GM23248 (cell line): ENCODE measurements around the gene EIF4G3. TPM values are rescaled to one million over a fixed set of nuclear protein-coding genes. Genes with fewer than 3 reads are reported as not detected.

Experiments used
- DNase-seq: peaks from one replicate; pipeline ENCODE4 v3.0.0-alpha.2; 2015
- H2AFZ ChIP-seq: fragments of 200-600 bp; sonication (generic); 2 replicates; pipeline ENCODE4 v1.6.1; 2016; ENCODE audit warnings: antibody characterized with exemption
- H3F3A ChIP-seq: fragments of 200-600 bp; sonication (generic); 2 replicates; pipeline ENCODE4 v1.6.1; 2016; ENCODE audit warnings: mild to moderate bottlenecking, antibody characterized with exemption, mixed run types; ENCODE audit not compliant: insufficient read depth
- H3K27ac ChIP-seq: fragments of 200-600 bp; sonication (generic); 2 replicates; pipeline ENCODE4 v1.5.1; 2016; ENCODE audit warnings: mild to moderate bottlenecking
- H3K27me3 ChIP-seq: fragments of 200-600 bp; sonication (generic); replicated peaks from 2 replicates; pipeline ENCODE4 v1.6.1; 2016; ENCODE audit warnings: mild to moderate bottlenecking; ENCODE audit not compliant: insufficient read depth
- H3K36me3 ChIP-seq: fragments of 200-600 bp; sonication (generic); 2 replicates; pipeline ENCODE4 v1.6.1; 2016; ENCODE audit warnings: low read depth, mild to moderate bottlenecking
- H3K4me1 ChIP-seq: fragments of 200-600 bp; sonication (generic); 2 replicates; pipeline ENCODE4 v1.6.1; 2016; ENCODE audit warnings: mild to moderate bottlenecking; ENCODE audit not compliant: insufficient read depth
- H3K4me2 ChIP-seq: fragments of 200-600 bp; sonication (generic); one replicate; pipeline ENCODE4 v1.6.1; 2016; ENCODE audit warnings: mild to moderate bottlenecking; ENCODE audit not compliant: unreplicated experiment
- H3K4me3 ChIP-seq: fragments of 200-600 bp; sonication (generic); 2 replicates; pipeline ENCODE4 v1.5.1; 2016; ENCODE audit warnings: mild to moderate bottlenecking
- H3K79me2 ChIP-seq: fragments of 200-600 bp; sonication (generic); 2 replicates; pipeline ENCODE4 v1.6.1; 2016; ENCODE audit warnings: mild to moderate bottlenecking; ENCODE audit not compliant: insufficient read depth
- H3K9ac ChIP-seq: fragments of 200-600 bp; sonication (generic); 2 replicates; pipeline ENCODE4 v1.6.1; 2016; ENCODE audit warnings: mild to moderate bottlenecking
- H3K9me2 ChIP-seq: fragments of 200-600 bp; sonication (generic); 2 replicates; pipeline ENCODE4 v1.6.1; 2016; ENCODE audit warnings: mixed run types, mild to moderate bottlenecking, moderate library complexity; ENCODE audit not compliant: insufficient read depth
- H3K9me3 ChIP-seq: fragments of 200-600 bp; sonication (generic); one replicate; pipeline ENCODE4 v1.6.1; 2017; ENCODE audit warnings: low read depth
- H4K20me1 ChIP-seq: fragments of 200-600 bp; sonication (generic); 2 replicates; pipeline ENCODE4 v1.6.0; 2016; ENCODE audit not compliant: insufficient read depth
- EZH2 ChIP-seq: fragments of 200-600 bp; sonication (generic); IDR thresholded peaks from 2 replicates; pipeline ENCODE4 v1.6.1; 2018; ENCODE audit warnings: antibody characterized with exemption, mild to moderate bottlenecking; ENCODE audit not compliant: insufficient read depth, poor library complexity, severe bottlenecking
- EZH2phosphoT487 ChIP-seq: fragments of 200-600 bp; sonication (generic); IDR thresholded peaks from 2 replicates; pipeline ENCODE4 v1.6.1; 2018; ENCODE audit warnings: antibody characterized with exemption, moderate library complexity, mild to moderate bottlenecking, low read depth; ENCODE audit not compliant: insufficient read depth
- WGBS, 2 experiments: methylation state at CpG; one replicate each; pipeline ENCODE4 v1.1.6; 2015 to 2017; ENCODE audit warnings: low lambda C conversion rate in 2 of 2, low coverage in 1 of 2; ENCODE audit errors: missing lambda C conversion rate in 2 of 2; 5-methylcytosine and 5-hydroxymethylcytosine counted together
- in situ Hi-C: fragments of 300-500 bp; cut with MboI; formaldehyde crosslinking; loops from 2 replicates; pipeline ENCODE4 v1.15.0; 2020
- polyA plus RNA-seq: library from polyadenylated mRNA; unstranded; fragments of >200 nt; fragmentation: Nextera tagmentation; extraction: Ambion mirVana; gene quantifications from 2 replicates; pipeline ENCODE4 v1.2.1, GENCODE V29; 2016
- total RNA-seq: library from RNA; depleted of rRNA; stranded (reverse); fragments of >200 nt; shearing (Covaris generic); gene quantifications from 2 replicates; pipeline ENCODE4 v1.2.3, GENCODE V29; 2014

Gene EIF4G3
- total and polyA plus RNA-seq, 2 experiments from 2014 or later = 24.0 to 43.1 TPM

- no peak overlapping the region for H2AFZ ChIP-seq
- 89 to 97% methylated on average over 3 of the region's 3 CpGs for WGBS, 2 experiments
- 0 out of 2 replicates have a peak, but pooled peaks cover 3% of the 10 kb centered on the region for H4K20me1 ChIP-seq
- H3K9ac ChIP-seq = no peak overlapping the region
- no peaks in the 10 kb centered on the region; the same call in 1 of the 2 replicates for H3K36me3 ChIP-seq
- H3K9me3 ChIP-seq = no peaks in the 10 kb centered on the region
- DNase-seq = no peak
- in situ Hi-C loops = no loop called here
- H3K4me1 ChIP-seq = peaks cover 25% of the 10 kb centered on the region
- H3K79me2 ChIP-seq = peaks cover 80% of the 10 kb centered on the region
- no peak overlapping the region for H3K27ac ChIP-seq
- TF ChIP-seq EZH2phosphoT487 (no peak), EZH2 (no peak)
- H3K9me2 ChIP-seq = no peaks in the 10 kb centered on the region; the same call in 1 of the 2 replicates
- no peak overlapping the region for H3K4me2 ChIP-seq
- H3F3A ChIP-seq = peaks cover 4% of the 10 kb centered on the region; the same call in 1 of the 2 replicates
- no peaks in the 10 kb centered on the region for H3K27me3 ChIP-seq
- H3K4me3 ChIP-seq = no peak overlapping the region
Measured at GRCh38 chr1:21052034-21052433, 124.7 kb downstream of the EIF4G3 start.

- Histone ChIP-seq H3K9ac (no peak overlapping the region), H3K9me3 (no peaks in the 10 kb centered on the region), H3K36me3 (no peaks in the 10 kb centered on the region; the same call in 1 of the 2 replicates), H3K27ac (no peak overlapping the region), H3K4me2 (no peak overlapping the region), H3K4me1 (peaks cover 25% of the 10 kb centered on the region), H2AFZ (no peak overlapping the region), H3K79me2 (peaks cover 80% of the 10 kb centered on the region), H3K4me3 (no peak overlapping the region), H3F3A (peaks cover 5% of the 10 kb centered on the region; the same call in 1 of the 2 replicates), H3K27me3 (no peaks in the 10 kb centered on the region), H4K20me1 (0 out of 2 replicates have a peak, but pooled peaks cover 3% of the 10 kb centered on the region), H3K9me2 (no peaks in the 10 kb centered on the region; the same call in 1 of the 2 replicates)
- 95 to 100% methylated on average over 2 of the region's 2 CpGs for WGBS, 2 experiments
- in situ Hi-C loops = no loop called here
- TF ChIP-seq EZH2 (no peak), EZH2phosphoT487 (no peak)
- no peak for DNase-seq
Measured at GRCh38 chr1:21051177-21051825, 125.4 kb downstream of the EIF4G3 start.

- H3K9me2 ChIP-seq = no peaks in the 10 kb centered on the region; the same call in 1 of the 2 replicates
- no peaks in the 10 kb centered on the region for H3K27me3 ChIP-seq
- peaks cover 18% of the 10 kb centered on the region for H3F3A ChIP-seq
- no peak overlapping the region for H3K4me3 ChIP-seq
- in situ Hi-C loops = no loop called here
- H3K4me2 ChIP-seq = no peak overlapping the region
- no peaks in the 10 kb centered on the region; the same call in 1 of the 2 replicates for H3K36me3 ChIP-seq
- no peaks in the 10 kb centered on the region for H3K9me3 ChIP-seq
- TF ChIP-seq EZH2phosphoT487 (no peak), EZH2 (no peak)
- DNase-seq = peak; percentile 29
- no peak overlapping the region for H3K27ac ChIP-seq
- H2AFZ ChIP-seq = no peak overlapping the region
- H4K20me1 ChIP-seq = 0 out of 2 replicates have a peak, but pooled peaks cover 3% of the 10 kb centered on the region
- WGBS, 2 experiments = 49 to 52% methylated on average over 4 of the region's 4 CpGs
- H3K9ac ChIP-seq = no peak overlapping the region
- H3K79me2 ChIP-seq = peaks cover 79% of the 10 kb centered on the region
- H3K4me1 ChIP-seq = peaks cover 26% of the 10 kb centered on the region
Measured at GRCh38 chr1:21050031-21050430, 126.7 kb downstream of the EIF4G3 start.

- no peak overlapping the region for H3K9ac ChIP-seq
- in situ Hi-C loops = no loop called here
- no peak for DNase-seq
- H3K4me1 ChIP-seq = peaks cover 36% of the 10 kb centered on the region
- no peak overlapping the region for H3K27ac ChIP-seq
- no peak overlapping the region for H2AFZ ChIP-seq
- no peaks in the 10 kb centered on the region for H3K27me3 ChIP-seq
- peaks cover 87% of the 10 kb centered on the region for H3K79me2 ChIP-seq
- 0 out of 2 replicates have a peak, but pooled peaks cover 3% of the 10 kb centered on the region for H4K20me1 ChIP-seq
- no peak overlapping the region for H3K4me3 ChIP-seq
- TF ChIP-seq EZH2phosphoT487 (no peak), EZH2 (no peak)
- no peaks in the 10 kb centered on the region; the same call in 1 of the 2 replicates for H3K9me2 ChIP-seq
- peaks cover 28% of the 10 kb centered on the region for H3F3A ChIP-seq
- 99 to 100% methylated on average over 4 of the region's 4 CpGs for WGBS, 2 experiments
- H3K9me3 ChIP-seq = no peaks in the 10 kb centered on the region
- H3K36me3 ChIP-seq = no peaks in the 10 kb centered on the region; the same call in 1 of the 2 replicates
- H3K4me2 ChIP-seq = no peak overlapping the region
Measured at GRCh38 chr1:21048462-21048861, 128.2 kb downstream of the EIF4G3 start.
